ENCODE measurements around the gene MYH14. TPM values are rescaled to one million over a fixed set of nuclear protein-coding genes. Genes with fewer than 3 reads are reported as not detected.

MYH14 gene
- total and polyA plus RNA-seq, 10 of the 15 experiments (the other 5 are each of a cell fraction or from before 2014, with no cell fraction given) = 0.06 to 0.69 (median 0.15) TPM; not detected in 4

DNA sequence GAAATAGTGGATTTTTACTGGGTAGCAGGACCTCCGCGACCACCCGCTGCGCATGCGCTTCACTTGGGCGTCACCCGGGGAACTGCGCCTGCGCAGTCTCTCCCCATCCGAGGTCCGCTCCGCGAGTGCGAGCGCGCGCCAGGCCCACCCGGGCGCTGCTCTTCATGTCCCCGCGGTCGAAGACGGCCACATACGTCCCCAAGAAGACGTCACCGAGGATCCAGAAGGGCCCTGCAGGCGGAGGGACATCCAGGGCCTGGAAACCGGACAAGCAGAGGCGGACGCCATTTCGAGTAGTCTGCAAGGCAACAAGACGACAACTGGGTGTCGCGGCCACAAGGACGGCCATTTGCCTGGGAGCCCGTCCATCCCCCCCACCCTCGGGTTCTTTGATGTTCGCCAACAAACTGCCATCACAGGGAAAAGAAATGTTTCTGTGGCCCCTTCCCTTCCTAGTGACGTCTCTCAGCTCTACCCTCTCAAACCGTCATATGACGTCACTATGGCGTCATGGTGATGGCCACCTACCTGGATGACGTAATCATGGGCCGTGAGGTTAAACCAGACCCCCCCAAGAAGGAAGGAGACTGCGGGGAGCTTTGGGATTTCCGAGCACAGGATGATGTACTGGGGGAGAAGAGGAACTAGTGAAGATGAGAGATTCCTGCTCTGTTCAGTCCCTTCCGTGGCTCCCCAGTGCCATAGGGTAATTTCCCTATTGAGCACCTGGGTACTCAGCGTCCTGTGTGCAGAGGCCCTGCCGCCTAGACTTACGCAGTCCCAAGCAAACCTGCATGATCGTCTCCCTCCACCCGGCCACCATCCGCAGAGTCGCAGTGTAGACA lies 155.3 kb downstream of the MYH14 start (continued):
- no peak for TF ChIP-seq NFYB (IDR thresholded peaks at IDR 0.05; ENCODE audit: insufficient read depth, low read depth, low read length)
- no peak; the same call in 1 of the 2 replicates for TF ChIP-seq IRF4 (IDR thresholded peaks at IDR 0.05; ENCODE audit: low read depth, low read length)
- TF ChIP-seq ZNF592 (IDR thresholded peaks at IDR 0.05) = no peak
- TF ChIP-seq MYC (IDR thresholded peaks at IDR 0.05; ENCODE audit: insufficient read depth, insufficient read length, insufficient replicate concordance, low read length, severe bottlenecking) = no peak
- TF ChIP-seq TBL1XR1 (IDR thresholded peaks at IDR 0.05; ENCODE audit: low read depth, low read length) = no peak
- no peak for TF ChIP-seq EP300 (IDR thresholded peaks at IDR 0.05; ENCODE audit: borderline replicate concordance in 1 of 2, control insufficient read depth in 1 of 2, low read depth in 2 of 2, low read length in 2 of 2)
- no peak for TF ChIP-seq GABPA (IDR thresholded peaks at IDR 0.05; ENCODE audit: low read depth)
- TF ChIP-seq, protein P1, sequence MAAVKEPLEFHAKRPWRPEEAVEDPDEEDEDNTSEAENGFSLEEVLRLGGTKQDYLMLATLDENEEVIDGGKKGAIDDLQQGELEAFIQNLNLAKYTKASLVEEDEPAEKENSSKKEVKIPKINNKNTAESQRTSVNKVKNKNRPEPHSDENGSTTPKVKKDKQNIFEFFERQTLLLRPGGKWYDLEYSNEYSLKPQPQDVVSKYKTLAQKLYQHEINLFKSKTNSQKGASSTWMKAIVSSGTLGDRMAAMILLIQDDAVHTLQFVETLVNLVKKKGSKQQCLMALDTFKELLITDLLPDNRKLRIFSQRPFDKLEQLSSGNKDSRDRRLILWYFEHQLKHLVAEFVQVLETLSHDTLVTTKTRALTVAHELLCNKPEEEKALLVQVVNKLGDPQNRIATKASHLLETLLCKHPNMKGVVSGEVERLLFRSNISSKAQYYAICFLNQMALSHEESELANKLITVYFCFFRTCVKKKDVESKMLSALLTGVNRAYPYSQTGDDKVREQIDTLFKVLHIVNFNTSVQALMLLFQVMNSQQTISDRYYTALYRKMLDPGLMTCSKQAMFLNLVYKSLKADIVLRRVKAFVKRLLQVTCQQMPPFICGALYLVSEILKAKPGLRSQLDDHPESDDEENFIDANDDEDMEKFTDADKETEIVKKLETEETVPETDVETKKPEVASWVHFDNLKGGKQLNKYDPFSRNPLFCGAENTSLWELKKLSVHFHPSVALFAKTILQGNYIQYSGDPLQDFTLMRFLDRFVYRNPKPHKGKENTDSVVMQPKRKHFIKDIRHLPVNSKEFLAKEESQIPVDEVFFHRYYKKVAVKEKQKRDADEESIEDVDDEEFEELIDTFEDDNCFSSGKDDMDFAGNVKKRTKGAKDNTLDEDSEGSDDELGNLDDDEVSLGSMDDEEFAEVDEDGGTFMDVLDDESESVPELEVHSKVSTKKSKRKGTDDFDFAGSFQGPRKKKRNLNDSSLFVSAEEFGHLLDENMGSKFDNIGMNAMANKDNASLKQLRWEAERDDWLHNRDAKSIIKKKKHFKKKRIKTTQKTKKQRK (IDR thresholded peaks at IDR 0.05; ENCODE audit: low read depth, low read length) = no peak
- peak; percentile 68; the same call in 1 of the 2 replicates for TF ChIP-seq MLLT1 (IDR thresholded peaks at IDR 0.05)
- 0 out of 2 replicates have a peak, but pooled peaks have one; percentile 11 for TF ChIP-seq RFX5 (IDR thresholded peaks at IDR 0.05; ENCODE audit: low read depth, low read length)
- TF ChIP-seq, protein P2, sequence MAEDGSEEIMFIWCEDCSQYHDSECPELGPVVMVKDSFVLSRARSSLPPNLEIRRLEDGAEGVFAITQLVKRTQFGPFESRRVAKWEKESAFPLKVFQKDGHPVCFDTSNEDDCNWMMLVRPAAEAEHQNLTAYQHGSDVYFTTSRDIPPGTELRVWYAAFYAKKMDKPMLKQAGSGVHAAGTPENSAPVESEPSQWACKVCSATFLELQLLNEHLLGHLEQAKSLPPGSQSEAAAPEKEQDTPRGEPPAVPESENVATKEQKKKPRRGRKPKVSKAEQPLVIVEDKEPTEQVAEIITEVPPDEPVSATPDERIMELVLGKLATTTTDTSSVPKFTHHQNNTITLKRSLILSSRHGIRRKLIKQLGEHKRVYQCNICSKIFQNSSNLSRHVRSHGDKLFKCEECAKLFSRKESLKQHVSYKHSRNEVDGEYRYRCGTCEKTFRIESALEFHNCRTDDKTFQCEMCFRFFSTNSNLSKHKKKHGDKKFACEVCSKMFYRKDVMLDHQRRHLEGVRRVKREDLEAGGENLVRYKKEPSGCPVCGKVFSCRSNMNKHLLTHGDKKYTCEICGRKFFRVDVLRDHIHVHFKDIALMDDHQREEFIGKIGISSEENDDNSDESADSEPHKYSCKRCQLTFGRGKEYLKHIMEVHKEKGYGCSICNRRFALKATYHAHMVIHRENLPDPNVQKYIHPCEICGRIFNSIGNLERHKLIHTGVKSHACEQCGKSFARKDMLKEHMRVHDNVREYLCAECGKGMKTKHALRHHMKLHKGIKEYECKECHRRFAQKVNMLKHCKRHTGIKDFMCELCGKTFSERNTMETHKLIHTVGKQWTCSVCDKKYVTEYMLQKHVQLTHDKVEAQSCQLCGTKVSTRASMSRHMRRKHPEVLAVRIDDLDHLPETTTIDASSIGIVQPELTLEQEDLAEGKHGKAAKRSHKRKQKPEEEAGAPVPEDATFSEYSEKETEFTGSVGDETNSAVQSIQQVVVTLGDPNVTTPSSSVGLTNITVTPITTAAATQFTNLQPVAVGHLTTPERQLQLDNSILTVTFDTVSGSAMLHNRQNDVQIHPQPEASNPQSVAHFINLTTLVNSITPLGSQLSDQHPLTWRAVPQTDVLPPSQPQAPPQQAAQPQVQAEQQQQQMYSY (CRISPR knock-in tag; IDR thresholded peaks at IDR 0.05) = peak; percentile 81; the same call in 1 of the 2 replicates
- 0 out of 4 replicates have a peak, but pooled peaks have one; percentile 11 to 16 for TF ChIP-seq BHLHE40 (IDR thresholded peaks at IDR 0.05; ENCODE audit: borderline replicate concordance in 1 of 2, low read depth in 2 of 2, low read length in 1 of 2)
- TF ChIP-seq ZNF217 (IDR thresholded peaks at IDR 0.05) = peak; percentile 16; the same call in 1 of the 2 replicates

Data from GM12878 (cell line).